ENCODE results near the gene NFIC. TPM values are rescaled to one million over a fixed set of nuclear protein-coding genes. Genes with fewer than 3 reads are reported as not detected.
"Not testable (repeated sequence)": the region's sequence is repeated elsewhere in the genome, so short reads cannot be mapped to it uniquely, and the experiment has no call there.

NFIC gene
- total RNA-seq, 1 donor from 2014 or later: 107 TPM

DNA sequence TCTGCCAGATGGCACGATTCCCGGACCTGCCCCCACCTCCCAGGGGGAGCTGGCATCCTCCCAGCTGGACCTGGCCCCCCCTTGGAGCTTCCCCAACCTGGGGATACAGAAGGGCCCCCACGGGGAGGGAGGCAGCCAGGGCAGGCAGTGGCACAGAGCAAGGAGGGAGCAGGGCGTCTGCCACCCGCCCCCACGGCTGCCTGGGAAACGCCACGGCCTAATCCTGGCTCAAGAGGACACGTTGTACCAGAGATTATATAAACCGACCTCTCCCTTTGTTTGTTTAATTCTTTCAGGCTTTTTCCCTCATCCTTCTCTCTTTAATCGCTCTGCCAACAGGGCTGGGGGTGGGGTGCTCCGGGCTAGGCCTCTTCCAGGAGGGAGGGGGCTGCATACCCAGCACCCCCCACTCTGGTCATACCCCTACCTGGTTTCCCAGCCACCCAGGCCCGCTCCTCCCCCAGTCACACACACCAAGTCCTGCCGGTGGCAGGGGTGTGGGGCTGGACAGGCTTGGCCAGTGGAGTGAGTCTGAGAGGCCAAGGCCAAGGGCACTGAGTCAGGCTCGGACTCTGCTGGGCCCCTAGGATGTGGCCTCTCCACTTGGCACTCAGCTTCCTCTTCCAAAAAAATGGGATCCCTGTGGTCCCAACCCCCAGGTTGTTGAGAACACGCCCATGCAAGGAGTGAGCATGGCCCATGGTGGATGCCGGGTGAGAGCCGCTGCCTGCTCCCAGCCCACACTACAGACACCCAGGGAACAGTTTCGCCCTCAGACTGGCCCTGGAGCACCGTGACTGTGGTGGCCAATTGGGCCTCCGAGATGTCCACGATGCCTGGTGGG lies 29.5 kb upstream of the NFIC start:
- peak; percentile 92 for DNase-seq (ENCODE audit: low read depth)

DNA sequence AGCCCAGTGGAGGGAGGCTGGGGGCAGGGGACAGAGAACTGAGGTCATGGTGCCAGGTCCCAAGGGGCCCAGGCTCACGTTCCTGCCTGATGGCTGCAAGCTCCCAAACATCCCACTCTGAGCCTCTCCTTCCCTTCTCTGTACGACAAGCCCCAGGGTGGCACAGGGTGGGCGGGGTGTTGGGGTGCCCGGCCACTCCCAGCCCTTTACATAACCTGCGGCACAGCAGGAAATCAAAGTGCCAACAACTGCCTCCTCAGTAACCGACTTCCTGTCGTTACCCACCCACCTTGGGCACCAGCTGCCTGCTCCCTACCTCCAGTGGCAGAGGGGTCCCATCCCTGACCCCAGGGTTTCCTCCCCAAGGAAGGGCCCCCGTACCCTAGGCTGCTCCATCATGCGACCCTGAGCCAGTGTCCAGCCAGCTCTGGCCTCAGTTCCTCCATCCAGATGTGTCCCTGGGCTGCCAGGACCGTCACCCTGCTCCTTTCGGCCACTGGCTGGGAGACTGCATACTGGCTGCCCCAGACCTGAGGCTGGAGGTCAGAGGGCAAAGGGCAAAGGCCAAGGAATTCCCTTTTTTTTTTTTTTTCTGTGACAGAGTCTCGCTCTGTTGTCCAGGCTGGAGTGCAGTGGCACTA lies 27.7 kb upstream of the NFIC start:
- DNase-seq (ENCODE audit: low read depth): no peak

DNA sequence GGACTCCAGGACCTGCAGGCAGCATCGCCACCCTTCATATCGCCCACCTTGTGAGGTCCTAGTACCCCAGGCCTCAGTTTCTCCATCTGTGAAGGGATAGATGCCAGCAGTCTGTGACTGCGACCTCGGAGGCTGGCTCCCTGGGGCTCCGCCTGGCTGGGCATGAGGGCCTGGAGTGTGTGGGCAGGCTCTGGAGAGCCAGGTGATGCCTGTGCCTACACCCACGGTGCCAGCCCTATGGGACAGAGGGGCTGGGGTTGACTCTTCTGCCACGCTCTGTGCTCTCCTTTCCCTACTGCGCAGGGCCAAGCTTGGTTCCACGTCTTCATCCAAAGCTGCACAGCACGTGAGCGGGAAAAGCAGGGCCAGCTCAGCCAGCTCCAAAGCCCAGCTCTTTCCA lies 26.0 kb upstream of the NFIC start:
- no peak for DNase-seq (ENCODE audit: low read depth)

DNA sequence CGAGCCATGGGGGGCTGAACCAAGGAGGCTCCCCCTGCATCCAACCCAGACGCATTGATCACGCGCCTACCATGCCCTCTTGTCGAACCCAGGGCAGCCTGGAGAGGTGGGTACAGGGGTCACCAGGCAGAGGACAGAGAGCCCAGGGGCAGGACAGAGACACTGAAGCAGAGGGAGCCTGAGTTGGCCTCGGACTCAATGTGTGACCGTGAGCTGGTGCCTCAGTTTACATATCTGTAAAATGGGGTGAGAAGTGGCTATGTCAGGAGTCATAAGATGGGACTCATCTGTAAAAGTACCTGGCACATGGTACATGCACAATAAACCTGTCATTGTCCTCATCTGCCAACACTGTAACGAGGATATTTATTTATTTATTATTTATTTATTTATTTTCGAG lies 24.1 kb upstream of the NFIC start:
- DNase-seq (ENCODE audit: low read depth): no peak

DNA sequence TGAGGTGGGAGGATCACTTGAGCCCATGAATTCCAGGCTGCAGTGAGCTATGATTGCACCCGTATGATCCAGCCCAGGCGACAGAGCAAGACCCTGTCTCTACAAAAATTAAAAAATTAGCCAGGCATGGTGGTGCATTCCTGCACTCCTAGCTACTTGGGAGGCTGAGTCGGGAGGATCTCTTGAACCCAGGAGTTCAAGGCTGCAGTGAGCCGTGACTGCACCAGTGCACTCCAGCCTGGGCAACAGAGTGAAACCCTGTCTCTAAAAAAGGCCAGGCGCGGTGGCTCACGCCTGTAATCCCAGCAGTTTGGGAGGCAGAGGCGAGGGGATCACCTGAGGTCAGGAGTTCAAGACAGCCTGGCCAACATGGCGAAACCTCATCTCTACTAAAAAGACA lies 23.4 kb upstream of the NFIC start:
- not testable (repeated sequence) for DNase-seq (ENCODE audit: low read depth)

DNA sequence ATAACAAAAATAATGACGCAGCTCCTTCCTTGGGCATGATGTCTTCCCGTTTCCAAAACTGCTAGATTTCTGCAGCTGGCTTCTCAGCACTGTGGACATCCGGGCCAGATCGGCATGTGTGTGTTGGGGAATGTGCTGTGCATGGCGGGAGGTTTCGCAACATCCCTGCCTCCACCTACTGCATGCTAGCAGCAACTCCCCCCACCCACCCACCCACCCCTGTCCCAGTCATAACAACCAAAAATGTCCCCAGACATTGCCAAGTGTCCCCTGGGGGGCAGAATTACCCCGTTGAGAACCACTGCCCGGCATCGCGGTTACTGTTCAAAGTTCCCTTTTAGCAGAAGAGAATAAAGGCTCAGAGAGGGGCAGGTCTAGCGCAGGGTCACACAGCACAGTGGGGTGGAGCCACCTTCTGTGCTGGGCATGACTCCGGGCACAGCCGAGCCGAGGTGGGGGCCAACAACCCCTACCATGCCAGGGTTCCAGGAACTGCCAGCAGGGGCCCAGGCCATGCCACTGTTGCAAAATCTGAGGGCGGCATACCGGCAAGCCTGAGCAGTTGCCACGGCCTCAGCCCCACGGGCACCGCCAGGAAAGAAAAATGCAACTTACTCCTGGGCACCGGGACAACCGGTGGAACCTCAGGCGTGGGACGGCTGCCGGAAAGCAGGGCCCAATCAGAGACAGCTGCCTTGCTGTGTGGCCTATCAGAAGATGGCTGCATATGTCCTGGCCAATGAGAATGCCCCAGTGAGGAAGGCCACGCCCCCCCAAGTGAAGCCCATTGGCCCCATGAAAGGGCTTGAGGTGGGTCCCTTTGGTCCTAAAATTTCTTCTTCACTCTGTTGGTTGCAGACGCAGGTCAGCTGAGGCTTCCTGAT lies 22.5 kb upstream of the NFIC start:
- DNase-seq (ENCODE audit: low read depth): peak; percentile 77

DNA sequence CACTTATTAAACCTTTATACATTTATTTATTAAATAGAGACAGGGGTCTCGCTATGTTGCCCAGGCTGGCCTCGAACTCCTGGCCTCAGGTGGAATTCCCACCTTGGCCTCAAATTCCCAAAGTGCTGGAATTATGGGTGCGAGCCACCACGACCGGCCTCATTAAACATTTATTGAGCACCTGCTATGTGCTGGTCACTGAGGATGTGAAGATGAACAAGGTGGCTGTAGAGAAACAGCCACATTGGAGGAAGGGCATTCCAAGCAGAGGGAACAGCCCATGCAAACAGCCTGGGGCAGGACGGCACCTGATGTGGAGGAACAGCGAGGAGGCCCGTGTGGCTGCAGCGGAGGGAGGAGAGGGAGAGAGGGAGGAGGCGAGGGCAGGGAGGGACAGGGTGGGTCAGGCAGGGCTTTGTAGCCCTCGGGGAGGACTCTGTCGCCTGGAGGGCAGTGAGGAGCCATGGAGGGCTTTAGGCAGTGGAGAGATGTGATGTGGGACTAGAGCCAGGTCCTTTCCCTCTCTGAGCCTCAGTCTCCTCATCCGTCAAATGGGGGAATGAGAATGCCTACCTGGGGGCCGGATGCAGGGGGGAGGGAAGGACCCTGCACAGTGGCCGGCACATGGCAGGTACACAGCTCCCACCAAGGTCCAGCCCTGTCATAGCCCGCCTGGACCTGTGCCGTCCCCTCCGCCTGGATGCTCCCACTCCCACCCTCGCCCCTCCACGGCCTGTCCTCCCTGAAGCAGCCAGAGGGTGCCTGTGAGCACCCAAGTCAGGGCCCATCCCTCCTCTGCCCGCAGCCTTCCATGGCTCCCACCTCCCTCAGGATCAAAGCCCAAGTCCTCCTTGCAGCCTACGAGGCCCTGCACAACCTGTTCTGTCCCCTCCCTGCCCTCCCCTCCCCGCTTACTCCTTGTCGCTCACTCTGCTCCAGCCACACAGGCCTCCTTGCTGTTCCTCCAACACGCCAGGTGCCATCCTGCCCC lies 21.5 kb upstream of the NFIC start:
- DNase-seq (ENCODE audit: low read depth): no peak

DNA sequence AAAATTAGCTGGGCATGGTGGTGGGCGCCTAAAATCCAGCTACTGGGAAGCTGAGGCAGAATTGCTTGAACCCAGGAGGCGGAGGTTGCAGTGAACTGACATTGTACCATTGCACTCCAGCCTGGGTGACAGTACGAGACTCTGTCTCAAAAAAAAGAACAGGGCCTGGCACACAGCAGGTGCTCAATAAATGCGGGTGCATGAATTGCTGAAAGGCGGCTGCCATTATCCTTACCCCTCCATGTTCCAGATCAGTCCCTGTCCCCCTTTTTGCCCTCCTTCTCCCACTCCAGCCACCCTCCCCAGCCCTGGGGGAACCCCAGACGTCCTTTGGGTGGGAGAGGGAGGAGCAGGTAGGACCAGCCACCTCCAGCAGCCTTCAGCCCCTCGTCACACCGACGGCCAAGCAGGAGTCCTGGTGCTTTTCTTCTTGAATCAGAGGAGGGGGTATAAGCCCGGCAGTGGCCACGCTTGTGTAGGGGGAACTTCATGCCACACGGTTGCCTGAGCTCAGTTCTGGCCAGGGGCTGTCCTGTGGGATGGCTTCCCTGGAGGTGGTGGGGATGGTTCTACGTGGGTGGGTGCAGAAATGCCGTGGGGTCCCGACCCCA lies 20.4 kb upstream of the NFIC start:
- no peak for DNase-seq (ENCODE audit: low read depth)

DNA sequence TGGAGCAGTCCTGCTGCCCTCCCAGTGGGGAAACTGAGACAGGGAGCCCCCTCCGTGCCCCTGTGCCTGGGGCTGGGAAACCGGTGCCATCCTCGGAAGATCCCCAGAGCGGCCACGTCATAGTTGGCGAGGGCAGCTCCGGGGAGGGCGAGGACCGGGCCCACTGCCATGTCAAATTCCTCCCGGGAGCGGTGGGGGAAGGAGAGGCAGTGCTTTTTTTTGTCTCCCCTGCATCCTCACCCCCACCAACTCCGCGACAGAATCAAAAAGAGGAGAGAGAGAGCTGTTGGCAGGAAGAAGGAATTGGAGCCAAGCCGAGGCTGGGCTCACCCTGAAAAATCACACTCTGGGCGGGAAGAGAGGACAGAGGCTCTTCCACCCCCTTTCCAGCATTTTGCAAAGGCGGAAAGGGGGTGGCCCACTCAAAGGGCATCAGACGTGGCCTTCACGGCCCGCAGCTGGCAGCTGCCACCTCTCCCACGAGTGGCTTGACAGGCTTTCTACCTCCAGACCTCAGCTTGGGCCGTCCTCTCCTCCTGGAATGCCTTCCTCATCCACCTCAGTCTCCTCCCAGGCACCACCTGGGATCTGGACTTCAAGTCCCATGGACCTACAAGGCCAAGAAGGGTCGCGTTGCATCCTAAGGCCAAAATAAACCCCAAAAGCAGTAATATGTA lies 19.6 kb upstream of the NFIC start:
- DNase-seq (ENCODE audit: low read depth): no peak

DNA sequence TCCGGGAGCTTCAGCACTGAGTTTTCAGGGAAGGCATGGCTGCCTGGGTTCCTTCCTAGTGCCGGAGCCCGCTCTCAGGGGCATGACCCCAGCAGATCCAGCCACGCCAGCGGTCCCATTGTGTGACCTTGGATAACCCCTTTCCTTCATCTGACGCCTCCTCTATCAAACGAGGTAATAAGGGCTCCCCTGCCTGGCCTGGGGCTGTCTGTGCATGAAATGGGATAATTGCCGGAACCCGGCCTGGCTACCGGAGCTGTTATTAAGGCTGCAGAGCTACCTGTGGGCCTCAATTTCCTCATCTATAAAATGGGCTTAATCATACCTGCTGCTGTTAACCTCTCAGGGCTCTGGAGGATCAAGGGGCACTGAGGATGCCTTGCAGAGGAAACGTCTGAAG lies 18.3 kb upstream of the NFIC start:
- DNase-seq (ENCODE audit: low read depth): no peak

DNA sequence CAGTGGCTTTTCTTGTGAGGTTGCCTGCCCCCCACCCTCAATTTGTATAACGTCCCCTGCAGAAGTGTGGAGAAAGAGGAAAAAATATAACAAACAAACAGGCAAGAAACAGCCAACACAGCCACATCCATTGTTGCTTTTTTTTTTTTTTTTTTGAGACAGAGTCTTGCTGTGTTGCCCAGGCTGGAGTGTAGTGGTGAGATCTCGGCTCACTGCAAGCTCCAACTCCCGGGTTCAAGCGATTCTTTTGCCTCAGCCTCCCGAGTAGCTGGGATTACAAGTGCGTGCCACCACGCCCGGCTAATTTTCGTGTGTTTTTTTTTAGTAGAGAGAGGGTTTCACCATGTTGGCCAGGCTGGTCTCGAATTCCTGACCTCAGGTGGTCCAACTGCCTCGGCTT lies 17.9 kb upstream of the NFIC start:
- DNase-seq (ENCODE audit: low read depth): not testable (repeated sequence)

DNA sequence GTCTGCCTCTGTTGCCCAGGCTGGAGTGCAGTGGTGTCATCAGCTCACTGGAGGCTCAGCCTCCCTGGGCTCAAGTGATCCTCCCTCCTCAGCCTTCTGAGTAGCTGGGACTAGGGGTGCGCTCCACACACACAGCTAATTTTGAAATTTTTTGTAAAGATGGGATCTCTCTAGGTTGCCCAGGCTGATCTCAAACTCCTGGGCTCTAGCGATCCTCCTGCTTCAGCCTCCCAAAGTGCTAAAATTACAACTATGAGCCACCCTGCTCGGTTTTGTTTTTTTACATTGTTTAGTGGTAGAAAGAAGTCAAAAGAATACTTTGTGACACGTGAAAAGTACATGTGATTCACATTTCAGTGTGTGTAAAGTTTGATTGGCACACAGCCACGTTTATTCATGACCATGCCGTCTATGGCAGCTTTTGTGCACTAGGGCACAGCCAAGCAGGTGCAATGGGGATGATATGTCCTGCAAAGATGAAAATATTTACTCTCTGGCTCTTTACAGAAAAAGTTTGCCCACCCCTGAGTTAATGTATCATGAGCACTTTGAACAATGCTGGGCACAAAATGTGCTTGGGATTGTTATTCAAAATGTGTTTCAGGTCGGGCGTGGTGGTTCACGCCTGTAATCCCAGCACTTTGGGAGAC lies 16.2 kb upstream of the NFIC start:
- DNase-seq (ENCODE audit: low read depth): peak; percentile 76

DNA sequence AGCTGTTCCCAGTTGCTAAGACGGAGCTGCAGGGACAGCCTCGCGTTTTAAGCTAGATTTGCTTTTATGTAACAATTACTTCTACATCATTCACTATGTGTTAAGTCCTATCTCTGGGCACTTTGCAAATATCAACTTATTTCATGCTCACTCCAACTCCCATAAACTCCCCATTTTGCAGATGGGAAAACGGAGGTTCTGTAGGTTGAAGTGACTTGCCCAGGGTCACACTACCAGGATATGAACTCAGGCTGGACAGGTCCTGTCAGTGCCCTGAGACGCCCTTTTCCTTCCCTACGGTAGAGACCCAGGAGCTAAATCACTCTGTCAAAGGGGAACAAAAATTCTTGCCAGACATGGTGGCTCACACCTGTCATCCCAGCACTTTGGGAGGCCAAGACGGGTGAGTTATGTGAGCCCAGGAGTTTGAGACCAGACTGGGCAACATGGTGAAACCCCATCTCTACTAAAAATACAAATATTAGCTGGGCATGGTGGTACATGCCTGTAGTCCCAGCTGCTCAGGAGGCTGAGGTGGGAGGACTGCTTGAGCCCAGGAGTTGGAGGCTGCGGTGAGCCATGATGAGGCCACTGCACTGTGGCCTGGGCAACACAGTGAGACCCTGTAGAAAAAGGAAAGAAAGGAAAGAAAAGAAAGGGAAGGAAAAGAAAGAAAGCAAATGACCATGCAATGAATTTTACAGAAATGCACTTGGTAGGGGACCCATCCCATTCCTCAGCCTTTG lies 14.5 kb upstream of the NFIC start:
- no peak for DNase-seq (ENCODE audit: low read depth)

DNA sequence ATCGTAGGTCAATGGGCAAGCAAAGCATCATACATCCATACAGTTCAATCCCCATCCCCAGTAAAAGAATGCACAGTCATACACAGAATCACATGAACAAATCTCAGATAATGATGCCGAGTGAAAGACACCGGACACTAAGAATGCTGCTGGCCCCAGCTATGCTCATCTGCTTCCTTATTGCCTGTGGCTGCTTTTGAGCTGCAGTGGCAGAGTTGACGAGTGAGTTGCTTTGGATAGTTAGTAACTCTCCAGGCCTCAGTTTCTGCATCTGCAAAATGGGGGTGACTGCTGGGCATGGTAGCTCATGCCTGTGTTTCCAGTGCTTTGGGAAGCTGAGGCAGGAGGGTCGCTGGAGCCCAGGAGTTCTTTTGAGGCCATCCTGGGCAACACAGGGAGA lies 12.9 kb upstream of the NFIC start:
- DNase-seq (ENCODE audit: low read depth): no peak

DNA sequence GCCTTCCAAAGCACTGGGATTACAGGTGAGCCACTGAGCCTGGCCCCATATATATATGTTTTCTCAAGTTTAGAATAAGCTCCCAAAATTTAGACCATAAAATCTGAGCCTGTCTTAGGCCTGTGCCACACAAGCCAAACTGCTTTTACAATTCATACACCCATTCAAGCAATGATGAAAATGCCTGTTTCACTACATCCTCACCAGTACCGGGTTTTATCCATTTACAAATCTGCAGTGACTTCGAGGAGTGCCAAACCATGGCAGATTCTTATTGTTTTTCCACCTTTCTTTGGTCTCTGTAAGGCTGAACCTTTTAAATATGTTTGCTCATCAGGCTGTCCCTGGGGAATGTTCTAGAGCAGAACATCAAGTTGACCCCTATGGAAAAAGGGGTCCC lies 9.6 kb upstream of the NFIC start:
- DNase-seq (ENCODE audit: low read depth): no peak

DNA sequence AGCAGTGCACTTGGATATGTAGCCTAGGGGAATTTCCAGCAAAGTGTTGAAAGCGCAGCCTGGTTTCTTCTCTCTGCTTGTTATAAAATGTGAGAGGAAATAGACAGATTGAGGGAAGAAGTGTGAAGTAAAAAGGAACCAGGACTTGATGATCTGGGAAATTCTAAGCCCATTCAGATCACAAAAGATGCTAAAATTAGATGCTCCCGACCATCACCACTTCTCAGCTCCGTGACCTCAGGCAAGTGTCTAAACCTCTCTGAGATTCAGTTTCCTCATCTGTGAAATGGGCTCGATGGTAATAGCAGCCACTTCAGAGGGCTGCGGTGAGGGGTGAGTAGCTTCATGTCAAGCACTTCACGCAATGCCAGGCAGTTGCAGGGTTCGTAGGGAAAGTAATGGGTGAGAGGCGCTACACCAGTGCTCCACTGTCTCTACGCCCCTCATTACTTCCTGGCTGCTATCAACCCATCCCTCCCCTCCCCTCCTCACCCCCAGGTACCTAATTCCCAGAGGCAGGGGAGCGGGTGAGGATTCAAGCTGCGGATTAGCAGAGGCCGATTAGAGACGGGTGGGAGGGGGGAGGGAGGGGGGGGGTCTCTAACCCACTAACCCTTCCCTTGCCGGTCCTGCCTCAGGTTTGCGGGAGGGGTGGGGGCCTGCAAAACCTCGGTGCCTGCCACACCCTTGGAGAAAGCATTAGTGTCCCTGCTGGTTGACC lies 9.0 kb upstream of the NFIC start:
- DNase-seq (ENCODE audit: low read depth): no peak

DNA sequence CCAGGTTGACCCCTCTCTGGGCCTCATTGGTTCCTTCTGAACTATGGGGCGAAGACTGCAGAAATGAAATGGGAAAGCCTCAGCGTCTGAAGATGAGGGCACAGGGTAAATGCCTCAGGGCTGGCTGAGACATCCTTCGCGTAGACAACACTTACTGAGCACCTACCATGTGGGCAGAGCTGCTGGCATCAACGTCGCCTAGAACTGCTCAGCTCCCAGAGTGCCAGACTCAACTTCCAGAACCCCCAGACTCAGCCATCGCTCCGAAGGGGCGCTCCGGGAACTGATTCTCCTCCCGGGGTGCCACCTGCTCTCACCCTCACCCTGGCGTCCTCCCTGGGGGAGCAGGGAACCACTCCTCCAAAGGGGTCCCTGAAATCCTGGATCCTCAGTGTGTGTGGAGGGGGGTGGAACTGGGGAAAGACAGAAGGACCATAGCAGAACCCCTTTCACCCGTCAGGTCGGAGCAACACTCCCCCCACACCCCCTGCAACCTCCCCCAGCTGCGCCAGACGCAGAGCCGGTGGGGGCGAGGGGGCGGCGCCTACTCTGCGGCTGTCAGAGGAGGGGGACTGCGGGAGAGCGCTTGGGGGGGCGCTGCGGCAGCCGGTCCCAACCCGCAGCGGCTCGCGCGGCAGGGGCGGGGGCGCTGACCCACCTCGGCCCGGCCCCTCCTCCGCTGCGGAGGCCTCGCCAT lies 8.2 kb upstream of the NFIC start:
- no peak for DNase-seq (ENCODE audit: low read depth)

DNA sequence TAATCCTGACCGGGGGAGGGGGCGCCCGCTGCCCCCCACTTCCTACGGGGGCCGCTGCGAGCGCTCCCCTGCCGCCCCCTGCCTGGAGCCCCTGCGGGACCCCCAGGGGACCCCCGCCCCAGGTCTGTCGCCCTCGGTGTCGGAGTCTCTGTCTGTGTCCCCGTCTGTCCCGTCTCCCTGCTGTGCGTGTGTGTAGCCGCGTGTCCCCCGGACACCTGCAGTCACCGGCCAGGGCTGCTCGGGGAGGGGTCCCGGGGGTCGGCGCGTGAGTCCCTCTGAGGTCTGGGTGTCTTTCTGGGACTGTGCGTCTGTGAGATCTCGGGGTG lies 7.7 kb upstream of the NFIC start:
- no peak for DNase-seq (ENCODE audit: low read depth)

All from renal cortical epithelial cell (primary cell).